ENCODE data around the gene PPP1R1C.
"Not testable (repeated sequence)": the region's sequence is repeated elsewhere in the genome, so short reads cannot be mapped to it uniquely, and the experiment has no call there.

Gene PPP1R1C, protein sequence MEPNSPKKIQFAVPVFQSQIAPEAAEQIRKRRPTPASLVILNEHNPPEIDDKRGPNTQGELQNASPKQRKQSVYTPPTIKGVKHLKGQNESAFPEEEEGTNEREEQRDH

GRCh38 chr2:181985632-181986205 lies at the start of gene PPP1R1C:
TSS of gene PPP1R1C (plus strand) at chr2:181985853. CDS start at chr2:181986111, 258 bp downstream.
- no peak for DNase-seq

GRCh38 chr2:181937473-181937872 lies 48.2 kb upstream of the PPP1R1C start:
- DNase-seq: no peak

DNA sequence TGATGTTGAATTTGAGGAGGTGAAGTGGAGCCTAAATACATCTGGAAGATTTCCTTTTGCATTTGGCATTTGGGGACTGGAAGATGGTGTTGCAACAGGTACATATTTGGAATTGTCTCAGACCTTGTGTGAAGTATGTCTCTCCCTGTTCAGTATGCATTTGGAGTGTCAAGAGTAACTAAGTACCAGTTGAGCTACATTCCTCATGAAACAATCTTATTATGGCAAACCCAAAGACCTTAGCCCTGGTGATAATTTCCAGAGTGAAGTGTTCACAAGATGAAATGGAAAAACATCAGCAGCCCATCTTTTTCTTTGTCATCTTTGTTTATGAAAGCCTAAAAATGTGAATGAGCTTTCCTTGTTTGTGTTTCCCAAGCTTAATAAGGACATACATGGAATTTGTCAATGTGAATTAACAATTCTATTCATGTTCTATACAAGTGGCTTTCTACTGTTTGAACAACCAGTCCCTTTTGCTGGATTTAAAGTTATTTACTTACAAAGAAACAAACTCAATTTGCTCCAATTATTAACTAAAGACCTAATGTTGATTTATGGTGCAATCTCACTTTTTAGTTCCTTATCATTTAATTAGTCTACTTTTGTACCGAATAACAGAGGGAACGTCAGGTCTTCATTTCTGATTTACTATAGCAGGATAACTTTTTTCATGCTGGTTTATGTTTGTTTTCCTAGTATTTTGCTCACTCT lies 42.1 kb upstream of the PPP1R1C start:
- no peak for DNase-seq

DNA sequence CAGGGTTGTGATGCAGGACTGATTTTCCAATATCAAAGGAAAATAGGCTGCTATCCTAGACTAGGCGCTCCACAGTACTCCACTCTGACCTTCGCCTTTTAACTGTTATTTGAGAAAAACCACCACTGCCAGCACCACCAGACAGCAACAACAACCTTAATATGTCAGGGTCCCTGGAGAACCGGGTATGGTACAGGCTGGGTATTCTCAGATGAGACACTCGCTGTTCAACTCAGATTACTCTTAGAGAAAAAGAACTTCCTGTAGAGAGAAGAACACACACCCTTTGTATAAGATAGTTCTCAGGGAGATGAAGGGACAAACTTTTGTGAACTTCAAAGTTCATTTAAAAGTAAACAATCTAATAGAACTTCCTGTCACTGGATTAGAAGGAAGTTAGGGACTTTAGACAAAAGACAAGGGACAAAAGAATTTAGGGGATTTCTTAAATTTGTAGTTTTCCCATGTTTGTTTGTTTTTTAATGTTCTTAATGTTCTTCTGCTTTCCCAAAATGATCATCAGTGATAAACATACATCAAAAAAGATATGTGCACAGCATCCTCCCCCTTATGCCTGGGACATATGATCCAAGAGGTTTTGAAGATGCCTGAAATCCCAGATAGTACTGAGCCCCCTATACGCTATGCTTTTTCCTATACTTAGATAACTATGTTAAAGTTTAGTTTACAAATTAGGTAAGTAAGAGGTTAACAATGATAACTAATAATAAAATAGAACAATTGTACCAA lies 41.3 kb upstream of the PPP1R1C start:
- DNase-seq: no peak

- no peak for DNase-seq
These were observed 40.8 kb upstream of the PPP1R1C start for GRCh38 chr2:181944914-181945291.

- DNase-seq: no peak
These were observed 39.1 kb upstream of the PPP1R1C start for GRCh38 chr2:181946444-181947127.

- no peak for DNase-seq
These were observed 38.4 kb upstream of the PPP1R1C start for GRCh38 chr2:181947273-181947672.

GRCh38 chr2:181948227-181948626 lies 37.4 kb upstream of the PPP1R1C start:
- no peak for DNase-seq

DNA sequence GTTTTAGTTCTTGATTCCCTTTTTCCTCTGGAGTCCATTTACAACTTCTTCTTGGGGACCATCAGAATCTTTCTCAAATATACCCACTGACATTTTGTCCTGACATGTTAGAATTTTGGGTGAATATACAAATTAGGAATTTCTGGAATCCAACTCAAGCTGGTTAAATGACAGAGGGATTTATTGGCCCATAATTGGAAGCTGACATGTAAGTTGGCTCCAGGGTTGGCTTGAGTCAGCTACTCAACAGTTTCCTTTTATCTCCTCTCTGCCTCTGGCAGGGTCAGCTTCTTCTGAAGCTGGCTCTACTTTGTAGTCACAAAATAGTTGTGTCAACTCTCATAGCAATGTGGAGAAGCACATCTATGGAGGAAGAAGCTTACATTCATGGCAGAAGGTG lies 36.6 kb upstream of the PPP1R1C start:
- no peak for DNase-seq

GRCh38 chr2:181952404-181953226 lies 33.0 kb upstream of the PPP1R1C start:
- no peak for DNase-seq

GRCh38 chr2:181953881-181954537 lies 31.6 kb upstream of the PPP1R1C start:
- no peak for DNase-seq

- DNase-seq: no peak
These were observed 31.1 kb upstream of the PPP1R1C start for GRCh38 chr2:181954538-181954883.

DNA sequence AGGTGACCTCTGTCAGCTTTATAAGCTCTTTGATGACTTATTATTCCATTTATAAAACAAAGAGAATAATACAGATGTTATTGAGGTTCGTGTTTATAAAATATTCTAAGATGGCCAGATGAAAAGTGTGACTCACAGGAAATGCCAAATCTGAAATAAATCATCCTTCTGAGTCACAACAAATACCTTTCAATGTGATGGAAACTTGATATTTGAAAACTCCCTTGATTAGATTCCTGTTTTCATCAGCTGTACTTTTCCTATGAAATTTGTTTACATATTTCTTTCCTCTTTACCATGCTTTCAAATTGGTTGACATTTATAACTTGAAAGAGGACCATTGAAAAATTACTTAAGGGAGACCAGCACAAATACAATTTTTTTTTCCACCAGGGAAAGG lies 30.6 kb upstream of the PPP1R1C start:
- no peak for DNase-seq

DNA sequence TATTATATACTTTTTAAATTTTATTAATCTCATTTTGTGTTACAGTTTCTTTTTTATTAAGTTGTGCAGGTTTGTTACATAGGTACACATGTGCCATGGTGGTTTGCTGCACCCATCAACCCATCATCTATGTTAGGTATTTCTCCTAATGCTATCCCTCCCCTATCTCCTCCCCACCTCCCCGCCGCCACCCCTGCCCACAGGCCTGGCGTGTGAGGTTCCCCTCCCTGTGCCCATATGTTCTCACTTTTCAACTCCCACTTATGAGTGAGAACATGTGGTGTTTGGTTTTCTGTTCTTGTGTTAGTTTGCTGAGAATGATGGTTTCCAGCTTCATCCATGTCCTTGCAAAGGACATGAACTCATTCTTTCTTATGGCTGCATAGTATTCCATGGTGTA lies 29.8 kb upstream of the PPP1R1C start:
- DNase-seq: not testable (repeated sequence)

- no peak for DNase-seq
These were observed 28.0 kb upstream of the PPP1R1C start for GRCh38 chr2:181957668-181958067.

GRCh38 chr2:181958726-181959125 lies 26.9 kb upstream of the PPP1R1C start:
- no peak for DNase-seq

- DNase-seq: no peak
These were observed 26.1 kb upstream of the PPP1R1C start for GRCh38 chr2:181959508-181959907.

GRCh38 chr2:181961167-181961566 lies 24.5 kb upstream of the PPP1R1C start:
- DNase-seq: not testable (repeated sequence)

DNA sequence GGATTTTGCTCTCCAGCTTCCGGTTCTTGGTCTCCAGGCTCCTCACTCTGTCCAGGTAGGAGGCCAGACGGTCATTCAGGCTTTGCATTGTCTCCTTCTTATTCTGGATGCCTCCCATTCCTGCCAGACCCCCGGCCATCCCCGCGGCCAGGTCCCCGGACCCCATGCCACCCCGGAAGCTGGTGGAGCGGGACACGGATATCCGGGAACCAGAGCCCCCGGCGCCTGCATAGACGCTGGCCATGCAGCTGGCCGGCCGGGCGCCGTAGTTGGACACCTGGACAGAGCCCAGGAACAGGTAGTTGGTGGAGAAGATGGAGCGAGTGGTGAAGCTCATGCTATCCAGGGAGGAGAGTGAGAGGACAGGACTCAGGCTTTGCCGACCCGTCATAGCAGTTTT lies 23.5 kb upstream of the PPP1R1C start:
- DNase-seq: no peak

- DNase-seq: no peak
These were observed 15.4 kb upstream of the PPP1R1C start for GRCh38 chr2:181970160-181970794.

- no peak for DNase-seq
These were observed 14.6 kb upstream of the PPP1R1C start for GRCh38 chr2:181971032-181971431.

Data from NCI-H1092 treated with DMSO at 0.1 percent for 48 hours (cell line).